Urinary bladder (tissue), 4 donors: ENCODE results near the gene CEMIP2. TPM values are rescaled to one million over a fixed set of nuclear protein-coding genes. Genes with fewer than 3 reads are reported as not detected.

Experiments
- DNase-seq: peaks from one replicate; pipeline ENCODE4 v3.0.0-alpha.2; 2015; ENCODE audit errors: extremely low spot score
- H3K27ac ChIP-seq: one replicate; pipeline ENCODE4 v1.5.1; 2013; ENCODE audit warnings: low read depth, mild to moderate bottlenecking, moderate library complexity
- H3K36me3 ChIP-seq: one replicate; pipeline ENCODE4 v1.6.1; 2013; ENCODE audit warnings: mild to moderate bottlenecking, moderate library complexity; ENCODE audit not compliant: insufficient read depth
- H3K4me1 ChIP-seq: one replicate; pipeline ENCODE4 v1.6.1; 2013; ENCODE audit warnings: mild to moderate bottlenecking, moderate library complexity; ENCODE audit not compliant: insufficient read depth
- H3K4me3 ChIP-seq: one replicate; pipeline ENCODE4 v1.5.1; 2013; ENCODE audit warnings: low read depth, low read length
- WGBS: extraction: QIAGEN DNeasy Blood & Tissue Kit; methylation state at CpG from one replicate; pipeline ENCODE4 v1.1.7; 2013; 5-methylcytosine and 5-hydroxymethylcytosine counted together
- polyA plus RNA-seq: library from polyadenylated mRNA; stranded (reverse); fragments of 200-250 nt; gene quantifications from one replicate; pipeline ENCODE4 v1.2.3, GENCODE V29; 2013
- total RNA-seq: library from RNA; depleted of rRNA; stranded (reverse); fragments of >200 nt; gene quantifications from one replicate; pipeline ENCODE4 v1.2.3, GENCODE V29; 2014
- donor health status: healthy with polysubstance abuse.
- donor health status: healthy.

CEMIP2 gene
- total and polyA plus RNA-seq, 2 donors, result 17.5 to 62.5 TPM

DNA sequence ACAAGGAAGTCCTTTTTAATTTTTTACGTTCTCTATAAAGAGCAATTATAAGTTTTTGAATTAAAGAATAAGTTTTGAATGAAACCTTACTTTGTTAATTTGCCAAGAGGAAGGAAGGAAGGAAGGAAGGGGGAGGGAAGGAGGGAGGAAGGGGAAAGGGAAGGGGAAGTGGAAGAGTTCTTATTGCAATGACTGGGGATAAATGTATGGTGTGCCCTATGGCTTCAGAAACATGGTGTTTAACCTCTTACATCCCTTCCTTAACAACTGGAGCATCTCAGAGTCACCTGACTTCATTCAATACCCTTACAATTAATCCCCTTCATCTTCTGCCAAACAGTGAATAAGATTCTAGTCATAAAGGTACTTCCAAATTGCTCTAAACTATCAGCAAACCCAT is 16.0 kb downstream of the CEMIP2 start:
- no peak for DNase-seq
- no peak overlapping the region for H3K4me3 ChIP-seq
- no peaks in the 10 kb centered on the region for H3K4me1 ChIP-seq
- H3K27ac ChIP-seq, result no peak overlapping the region
- no peaks in the 10 kb centered on the region for H3K36me3 ChIP-seq
- WGBS, result 63% methylated on average over 1 of the region's 1 CpG

DNA sequence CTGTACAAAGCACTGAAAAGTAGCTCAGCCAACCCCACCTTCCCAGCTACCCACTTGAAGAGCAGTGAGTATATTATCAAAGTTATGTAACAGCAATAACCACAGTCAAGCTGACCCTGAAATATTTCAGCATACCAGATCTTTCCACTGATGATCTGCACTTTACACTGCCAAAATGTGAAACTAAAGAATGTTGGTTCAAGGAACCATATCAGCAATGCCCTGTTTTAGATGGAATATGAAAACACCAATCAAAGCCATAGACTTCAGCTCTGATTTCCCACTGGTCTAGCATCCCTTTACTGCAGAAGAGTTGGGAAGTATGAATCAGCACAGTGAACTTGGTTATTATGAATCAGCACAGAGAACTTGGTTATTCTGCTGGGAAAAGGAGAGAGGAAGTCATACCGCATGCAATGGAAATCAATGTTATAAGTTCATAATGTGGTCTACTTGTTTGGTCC is 20.0 kb downstream of the CEMIP2 start:
- Histone ChIP-seq H3K4me3 (no peak overlapping the region), H3K27ac (no peak overlapping the region), H3K4me1 (no peaks in the 10 kb centered on the region), H3K36me3 (peaks cover 1% of the 10 kb centered on the region)
- DNase-seq, result no peak
- 76% methylated on average over 1 of the region's 1 CpG for WGBS

DNA sequence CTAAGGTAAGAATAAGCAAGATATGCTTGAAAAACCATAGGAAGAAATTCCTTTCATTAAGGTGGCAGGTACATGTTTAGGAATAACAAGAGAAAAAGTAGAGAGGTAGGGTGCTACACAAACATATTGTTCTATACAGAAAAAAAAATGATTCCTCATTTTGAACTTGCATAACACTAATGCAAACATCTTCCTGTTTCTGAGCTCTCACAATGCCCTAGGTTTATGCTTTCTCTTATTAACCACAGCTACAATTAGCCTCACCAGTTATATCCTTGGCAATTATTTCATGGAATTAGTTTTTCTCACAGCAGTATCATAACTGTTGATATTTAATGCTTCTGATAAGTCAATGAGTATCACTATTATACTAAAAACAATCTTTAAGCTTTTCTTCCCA is 20.7 kb downstream of the CEMIP2 start:
- Histone ChIP-seq H3K4me3 (no peak overlapping the region), H3K27ac (no peak overlapping the region), H3K36me3 (peaks cover 1% of the 10 kb centered on the region), H3K4me1 (no peaks in the 10 kb centered on the region)
- no peak for DNase-seq

DNA sequence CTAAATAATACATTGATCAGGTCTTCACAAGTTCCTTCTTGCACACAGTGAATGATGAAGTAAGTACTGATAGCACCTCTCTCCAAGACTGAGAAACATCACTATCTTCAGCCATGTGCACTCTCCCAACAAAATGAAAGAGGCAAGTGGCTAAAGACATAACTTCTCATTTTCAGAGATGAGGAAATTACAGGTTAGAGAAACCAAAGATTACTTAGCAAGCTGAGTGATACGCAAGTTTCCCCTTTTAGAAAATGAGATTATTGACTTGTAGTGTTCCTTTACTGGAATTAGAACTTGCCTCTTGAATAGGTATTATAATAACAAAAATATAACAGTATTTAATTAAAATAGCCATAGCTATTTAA is 21.6 kb downstream of the CEMIP2 start:
- H3K36me3 ChIP-seq, result peaks cover 1% of the 10 kb centered on the region
- WGBS, result 93% methylated on average over 1 of the region's 1 CpG

DNA sequence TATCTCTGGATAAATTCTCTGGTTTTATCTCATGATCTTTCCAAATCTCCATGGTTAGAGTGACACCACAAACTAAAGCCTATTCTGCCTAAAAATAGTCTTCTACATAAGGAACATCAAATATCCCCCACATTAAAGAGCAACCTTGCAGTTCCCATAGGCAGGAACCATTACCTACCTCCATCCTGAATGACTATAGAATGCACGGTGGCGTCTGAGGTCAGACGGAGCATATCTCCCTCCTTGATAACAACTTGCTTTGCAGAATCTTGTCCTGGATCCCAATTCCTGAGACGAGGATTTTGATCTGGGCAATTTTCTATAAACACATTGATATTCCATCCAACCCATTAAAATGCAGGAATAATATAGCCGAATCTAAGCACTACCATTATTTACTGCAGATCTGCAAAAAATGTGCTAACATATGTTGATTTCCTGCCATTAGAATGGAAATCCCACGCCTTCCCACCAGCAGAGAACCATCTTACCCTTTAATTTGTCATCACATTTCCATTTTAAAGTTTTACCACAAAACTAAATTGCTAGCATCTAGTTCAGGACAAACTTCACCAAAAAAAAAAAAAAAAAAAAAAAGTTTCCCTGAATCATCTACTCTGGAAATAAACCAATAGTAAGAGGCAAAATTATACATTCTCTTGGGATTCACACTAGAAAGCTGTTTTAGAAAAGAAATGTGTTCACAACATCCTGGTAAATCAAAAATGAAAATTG is 22.1 kb downstream of the CEMIP2 start:
- H3K4me1 ChIP-seq, result no peaks in the 10 kb centered on the region
- 88% methylated on average over 6 of the region's 6 CpGs for WGBS

More for the DNA sequence above, 21.6 kb downstream of the CEMIP2 start:
- DNase-seq, result no peak
- Histone ChIP-seq H3K4me3 (no peak overlapping the region), H3K27ac (no peak overlapping the region), H3K4me1 (no peaks in the 10 kb centered on the region)

DNA sequence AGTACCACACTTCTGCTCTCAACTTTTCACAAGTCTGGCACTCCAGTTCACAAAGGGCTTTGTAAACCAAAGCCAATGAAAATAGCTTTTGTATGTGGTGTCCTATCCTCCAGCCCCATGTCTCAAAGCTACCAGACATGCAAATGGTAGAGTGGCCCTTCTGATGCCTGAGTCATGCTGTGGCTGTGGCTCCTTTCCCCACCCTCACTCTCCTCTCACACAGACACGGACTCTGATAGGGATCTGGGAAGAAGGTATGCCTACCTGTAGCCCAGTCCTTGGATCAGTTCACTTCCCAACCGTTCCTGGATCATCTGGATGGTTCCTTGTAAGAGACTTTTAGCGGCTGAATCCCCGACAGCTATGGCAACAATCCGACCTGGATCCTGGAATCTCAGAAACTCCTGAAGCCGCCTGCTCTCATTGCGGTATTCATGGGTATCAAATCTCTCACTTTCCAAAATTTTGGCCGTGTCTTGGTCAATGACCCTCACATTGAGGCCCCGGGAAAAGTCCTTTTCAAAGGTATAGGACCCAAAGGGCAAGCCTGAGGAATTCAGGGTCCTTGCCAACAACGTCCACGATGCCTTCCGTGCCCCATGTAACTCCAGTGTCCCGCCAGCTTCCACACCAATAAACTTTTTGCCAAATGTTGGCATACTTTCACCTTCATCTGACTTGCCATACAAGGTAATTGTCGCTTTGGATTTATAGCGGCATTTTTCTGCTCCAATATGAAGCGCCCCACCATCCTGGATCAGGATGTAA is 23.4 kb downstream of the CEMIP2 start:
- Histone ChIP-seq H3K27ac (no peak overlapping the region), H3K4me1 (no peaks in the 10 kb centered on the region), H3K4me3 (no peak overlapping the region), H3K36me3 (peaks cover 1% of the 10 kb centered on the region)
- DNase-seq, result no peak
- 97% methylated on average over 16 of the region's 16 CpGs for WGBS

More for the DNA sequence above, 22.1 kb downstream of the CEMIP2 start:
- H3K36me3 ChIP-seq, result peaks cover 1% of the 10 kb centered on the region
- no peak overlapping the region for H3K27ac ChIP-seq
- H3K4me3 ChIP-seq, result no peak overlapping the region
- no peak for DNase-seq

DNA sequence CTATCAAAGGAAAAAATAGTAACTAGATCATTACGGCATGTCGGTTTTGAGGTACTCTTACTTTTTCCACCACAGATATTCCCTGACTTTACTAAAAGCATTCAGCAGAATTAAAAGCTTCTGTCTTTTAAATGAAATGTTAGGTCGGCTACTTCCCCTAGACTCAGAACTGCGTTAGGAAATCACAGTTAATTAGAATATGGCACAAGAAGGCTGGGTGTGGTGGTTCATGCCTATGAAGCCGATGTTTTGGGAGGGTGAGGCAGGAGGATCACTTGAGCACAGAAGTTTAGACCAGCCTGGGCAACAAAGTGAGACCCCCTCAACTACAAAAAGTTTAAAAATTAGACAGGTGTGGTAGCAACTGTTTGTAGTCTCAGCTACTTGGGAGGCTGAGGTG is 24.4 kb downstream of the CEMIP2 start:
- Histone ChIP-seq H3K4me3 (no peak overlapping the region), H3K36me3 (peaks cover 1% of the 10 kb centered on the region), H3K27ac (no peak overlapping the region), H3K4me1 (no peaks in the 10 kb centered on the region)
- WGBS, result 95% methylated on average over 5 of the region's 5 CpGs
- DNase-seq, result no peak

DNA sequence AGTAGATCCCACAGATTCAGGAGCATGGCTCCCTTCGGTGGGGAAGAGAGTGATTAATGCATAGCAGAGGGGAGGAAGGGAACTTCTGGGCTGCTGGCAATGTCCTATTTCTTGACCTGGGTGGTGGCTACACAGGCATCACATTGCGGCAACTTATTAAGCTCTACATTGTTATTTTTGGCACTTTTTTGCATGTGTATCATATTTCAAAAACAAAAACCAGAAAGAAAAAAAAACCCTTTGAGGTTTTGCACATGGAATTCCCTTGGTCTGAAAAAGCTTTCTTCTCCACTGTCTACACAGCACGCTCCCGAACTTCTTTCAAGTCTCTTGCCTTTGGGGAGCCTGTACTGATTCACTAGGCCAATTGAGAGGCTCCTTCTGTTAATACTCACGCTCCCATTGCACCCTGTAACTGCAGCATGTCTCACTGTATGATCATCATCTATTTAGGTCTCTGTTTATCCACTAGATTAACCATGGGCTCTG is 25.1 kb downstream of the CEMIP2 start:
- no peaks in the 10 kb centered on the region for H3K4me1 ChIP-seq
- peaks cover 1% of the 10 kb centered on the region for H3K36me3 ChIP-seq
- H3K27ac ChIP-seq, result no peak overlapping the region
- WGBS, result 63% methylated on average over 5 of the region's 5 CpGs
- no peak for DNase-seq
- H3K4me3 ChIP-seq, result no peak overlapping the region

DNA sequence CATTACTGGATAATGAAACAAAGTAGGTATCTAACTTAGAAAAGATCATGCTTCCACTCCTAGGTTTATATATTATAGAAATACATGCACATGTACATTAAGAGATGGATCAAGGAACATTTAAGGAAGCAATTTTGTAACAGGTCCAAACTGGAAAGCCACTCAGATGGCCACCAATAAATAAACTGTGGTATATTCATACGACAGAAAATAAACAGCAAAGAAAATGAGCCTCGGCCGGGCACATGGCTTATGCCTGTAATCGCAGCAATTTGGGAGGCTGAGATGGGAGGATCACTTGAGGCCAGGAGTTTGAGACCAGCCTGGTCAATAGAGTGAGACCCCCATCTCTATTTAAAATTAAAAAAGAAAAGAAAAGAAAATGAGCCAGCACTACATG is 25.6 kb downstream of the CEMIP2 start:
- Histone ChIP-seq H3K36me3 (peaks cover 1% of the 10 kb centered on the region), H3K27ac (no peak overlapping the region), H3K4me3 (no peak overlapping the region), H3K4me1 (no peaks in the 10 kb centered on the region)
- DNase-seq, result no peak
- WGBS, result 70% methylated on average over 4 of the region's 4 CpGs

DNA sequence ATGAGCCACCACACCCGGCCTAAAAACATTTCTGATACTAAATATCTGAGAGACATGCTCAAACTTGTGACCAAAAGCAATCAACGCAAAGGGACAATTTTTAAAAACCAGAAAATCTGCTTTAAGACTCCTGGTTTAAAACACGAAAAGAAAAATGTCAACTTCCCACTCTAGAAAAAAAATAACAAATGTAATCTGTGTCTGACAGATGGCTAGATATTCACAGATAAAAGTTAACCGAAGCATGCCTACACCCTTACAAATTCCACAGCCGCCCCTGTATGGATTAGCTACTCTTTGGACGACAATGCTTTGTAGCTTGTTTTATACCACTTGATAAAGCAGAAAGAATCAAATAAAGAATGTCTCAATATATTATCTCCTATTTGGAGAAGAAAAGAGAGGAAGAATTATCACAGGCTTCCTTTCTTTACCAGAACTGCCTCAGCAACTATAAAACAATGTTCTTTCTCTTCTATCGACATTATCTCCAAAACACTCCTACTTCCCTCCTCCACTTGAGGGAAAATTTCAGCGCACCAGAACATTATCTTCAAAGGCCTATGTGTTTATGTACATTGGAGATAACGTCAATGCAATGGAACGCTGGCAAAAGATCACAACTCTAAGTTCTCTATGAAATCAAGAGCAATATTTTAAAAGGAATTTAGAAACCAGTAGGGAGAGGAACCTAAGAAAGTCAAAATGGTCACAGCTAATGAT is 26.2 kb downstream of the CEMIP2 start:
- Histone ChIP-seq H3K36me3 (peaks cover 1% of the 10 kb centered on the region), H3K4me1 (no peaks in the 10 kb centered on the region), H3K27ac (no peak overlapping the region), H3K4me3 (no peak overlapping the region)
- no peak for DNase-seq
- 32% methylated on average over 10 of the region's 10 CpGs for WGBS

DNA sequence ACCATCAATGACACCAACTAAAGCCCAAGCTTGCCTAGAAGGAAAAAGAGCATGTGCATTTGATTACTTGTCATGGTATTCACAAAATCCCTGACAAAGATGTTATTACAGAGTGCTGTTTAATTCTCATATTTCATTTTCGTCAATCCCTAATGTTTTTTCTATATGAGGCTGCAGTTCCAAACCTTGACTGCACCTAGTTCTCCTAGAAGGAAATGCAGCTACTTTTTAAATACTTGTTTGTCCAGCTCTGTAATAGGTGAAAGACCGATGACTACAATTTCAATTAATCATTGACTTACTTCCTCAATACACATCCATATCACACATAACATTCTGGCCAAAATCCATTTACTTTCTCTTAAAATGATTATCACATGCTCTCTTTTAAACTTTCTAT is 28.1 kb downstream of the CEMIP2 start:
- no peak for DNase-seq
- Histone ChIP-seq H3K36me3 (no peaks in the 10 kb centered on the region), H3K27ac (peak overlapping the region; percentile 41), H3K4me3 (no peak overlapping the region), H3K4me1 (no peaks in the 10 kb centered on the region)
- WGBS, result 91% methylated on average over 2 of the region's 2 CpGs

DNA sequence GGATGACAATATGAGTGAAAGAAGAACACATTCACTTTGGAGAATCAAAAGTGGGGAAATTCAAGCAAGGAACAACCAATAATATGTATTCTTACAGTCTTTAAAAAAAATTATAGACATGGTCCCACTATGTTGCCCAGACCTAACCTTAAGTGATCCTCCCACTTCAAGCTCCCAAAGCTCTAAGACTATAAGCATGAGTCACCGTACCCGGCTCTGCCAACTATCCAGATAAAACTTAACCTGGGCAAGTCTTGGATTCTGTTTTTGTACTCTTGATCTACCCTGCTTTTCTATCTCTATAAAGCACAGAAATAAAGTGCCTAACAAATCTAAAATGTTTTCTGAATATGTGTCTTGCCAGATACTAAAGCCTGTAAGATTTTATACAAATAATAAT is 30.9 kb downstream of the CEMIP2 start:
- Histone ChIP-seq H3K27ac (no peak overlapping the region), H3K36me3 (no peaks in the 10 kb centered on the region), H3K4me3 (no peak overlapping the region), H3K4me1 (no peaks in the 10 kb centered on the region)
- 74% methylated on average over 2 of the region's 2 CpGs for WGBS
- no peak for DNase-seq

DNA sequence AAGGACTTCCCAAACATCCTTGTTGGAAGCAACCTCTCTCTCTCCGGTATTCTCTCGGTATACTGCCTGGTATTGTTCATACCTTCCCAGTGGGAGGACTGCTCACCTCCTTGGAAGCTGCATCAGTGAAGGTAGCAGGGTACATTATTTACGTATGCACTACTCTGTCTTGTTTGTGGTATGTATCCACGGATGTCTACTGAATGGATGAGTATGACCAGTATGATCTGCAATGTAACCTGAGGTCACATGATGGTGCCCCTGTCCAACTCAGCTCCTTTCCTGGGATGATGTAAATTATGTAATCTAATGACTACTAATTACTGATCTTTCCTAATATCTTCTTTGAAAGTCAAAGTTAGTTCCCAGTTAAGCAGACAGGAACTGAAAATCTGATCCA is 32.1 kb downstream of the CEMIP2 start:
- 94% methylated on average over 4 of the region's 4 CpGs for WGBS
- Histone ChIP-seq H3K4me3 (no peak overlapping the region), H3K4me1 (no peaks in the 10 kb centered on the region), H3K36me3 (no peaks in the 10 kb centered on the region), H3K27ac (no peak overlapping the region)
- no peak for DNase-seq
